Subcutaneous abdominal adipose tissue (tissue), 5 donors: ENCODE measurements around the gene GSE1.
A peak's percentile ranks its signal among the peaks of the same experiment; 100 is the strongest.

ENCODE experiments used
- H3K27ac ChIP-seq: one replicate; pipeline ENCODE4 v1.7.0; 2013; ENCODE audit warnings: low read depth, mild to moderate bottlenecking, inconsistent platforms, low read length, moderate library complexity
- H3K27me3 ChIP-seq, 5 donors: one replicate each; pipeline ENCODE4 v1.7.0; 2013; ENCODE audit warnings: low read length in 5 of 5, inconsistent platforms in 1 of 5; ENCODE audit not compliant: control insufficient read depth in 5 of 5, insufficient read depth in 4 of 5
- H3K36me3 ChIP-seq, 5 donors: one replicate each; pipeline ENCODE4 v1.7.0; 2013; ENCODE audit warnings: low read length in 5 of 5; ENCODE audit not compliant: control insufficient read depth in 5 of 5, insufficient read depth in 5 of 5
- H3K4me1 ChIP-seq, 5 donors: one replicate each; pipeline ENCODE4 v1.7.0; 2013; ENCODE audit warnings: low read length in 5 of 5, mild to moderate bottlenecking in 3 of 5, moderate library complexity in 1 of 5; ENCODE audit not compliant: control insufficient read depth in 5 of 5, insufficient read depth in 5 of 5
- H3K4me3 ChIP-seq, 5 donors: one replicate each; pipeline ENCODE4 v1.7.0; 2013; ENCODE audit warnings: low read length in 5 of 5, low read depth in 1 of 5
- H3K9ac ChIP-seq, 5 donors: one replicate each; pipeline ENCODE4 v1.7.0; 2013; ENCODE audit warnings: low read length in 5 of 5, mild to moderate bottlenecking in 4 of 5, moderate library complexity in 3 of 5
- H3K9me3 ChIP-seq, 5 donors: one replicate each; pipeline ENCODE4 v1.7.0; 2013; ENCODE audit warnings: low read length in 5 of 5; ENCODE audit not compliant: control insufficient read depth in 5 of 5
- donor health status: healthy.
- donor health status: healthy.
- donor health status: healthy.
- donor health status: healthy.
- donor health status: healthy.

Gene GSE1

DNA sequence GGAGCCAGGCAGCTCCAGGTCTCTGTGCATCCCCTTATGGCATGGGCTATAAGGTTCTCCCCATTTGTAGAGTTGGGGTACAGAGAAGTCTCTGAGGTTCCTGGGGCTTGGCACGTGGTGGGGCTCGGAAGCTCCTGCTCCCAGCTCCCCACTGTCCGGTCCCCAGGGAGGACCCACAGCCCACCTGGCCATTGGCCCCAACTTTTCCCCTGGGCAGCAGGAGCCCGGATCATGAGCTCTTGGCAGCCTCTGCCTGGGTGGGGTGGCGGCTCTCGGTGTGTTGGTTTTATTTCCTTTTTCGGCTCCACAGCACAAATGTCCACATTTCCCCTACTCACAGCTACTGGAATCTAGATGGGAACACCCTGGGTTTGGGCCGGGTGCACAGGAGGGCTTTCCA, 30.5 kb downstream of the GSE1 start:
- Histone ChIP-seq H3K36me3 (peaks cover 0 to 36% (median 22%) of the 10 kb centered on the region in 5 donors), H3K4me3 (no peak overlapping the region), H3K9me3 (no peaks in the 10 kb centered on the region), H3K27ac (no peak overlapping the region), H3K27me3 (no peaks in the 10 kb centered on the region), H3K9ac (no peak overlapping the region), H3K4me1 (peaks cover 0 to 50% (median 45%) of the 10 kb centered on the region in 5 donors)

DNA sequence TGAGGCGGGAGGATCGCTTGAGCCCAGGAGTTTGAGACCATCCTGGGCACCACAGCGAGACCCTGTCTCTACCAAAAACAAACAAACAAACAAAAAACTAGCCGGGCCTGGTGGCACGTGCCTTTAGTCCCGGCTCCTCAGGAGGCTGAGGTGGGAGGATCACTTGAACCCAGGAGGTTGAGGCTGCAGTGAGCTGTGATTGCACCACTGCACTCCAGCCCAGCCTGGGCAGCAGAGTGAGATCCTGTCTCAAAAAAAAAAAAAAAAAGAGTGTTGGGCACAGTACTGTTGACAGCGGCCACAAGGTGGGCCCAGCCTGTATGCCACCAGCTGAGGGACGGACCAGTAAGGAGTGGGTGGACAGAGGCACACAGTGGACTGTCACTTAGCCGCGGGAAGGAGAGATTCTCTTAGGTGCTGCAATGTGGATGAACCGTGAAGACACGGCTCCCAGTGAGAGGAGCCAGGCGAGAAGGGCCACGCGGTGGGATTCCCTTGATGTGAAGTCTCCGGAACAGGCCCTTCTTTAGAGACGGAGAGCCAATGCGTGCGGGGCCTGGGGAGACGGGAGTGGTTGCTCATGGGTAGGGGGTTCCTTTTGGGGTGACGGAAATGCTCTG, 31.1 kb downstream of the GSE1 start:
- no peaks in the 10 kb centered on the region for H3K27me3 ChIP-seq
- no peaks in the 10 kb centered on the region for H3K9me3 ChIP-seq
- H3K4me3 ChIP-seq: no peak overlapping the region
- H3K9ac ChIP-seq: no peak overlapping the region
- H3K36me3 ChIP-seq: peaks cover 0 to 42% (median 28%) of the 10 kb centered on the region in 5 donors
- no peak overlapping the region for H3K27ac ChIP-seq
- peaks cover 0 to 44% (median 40%) of the 10 kb centered on the region in 5 donors for H3K4me1 ChIP-seq

DNA sequence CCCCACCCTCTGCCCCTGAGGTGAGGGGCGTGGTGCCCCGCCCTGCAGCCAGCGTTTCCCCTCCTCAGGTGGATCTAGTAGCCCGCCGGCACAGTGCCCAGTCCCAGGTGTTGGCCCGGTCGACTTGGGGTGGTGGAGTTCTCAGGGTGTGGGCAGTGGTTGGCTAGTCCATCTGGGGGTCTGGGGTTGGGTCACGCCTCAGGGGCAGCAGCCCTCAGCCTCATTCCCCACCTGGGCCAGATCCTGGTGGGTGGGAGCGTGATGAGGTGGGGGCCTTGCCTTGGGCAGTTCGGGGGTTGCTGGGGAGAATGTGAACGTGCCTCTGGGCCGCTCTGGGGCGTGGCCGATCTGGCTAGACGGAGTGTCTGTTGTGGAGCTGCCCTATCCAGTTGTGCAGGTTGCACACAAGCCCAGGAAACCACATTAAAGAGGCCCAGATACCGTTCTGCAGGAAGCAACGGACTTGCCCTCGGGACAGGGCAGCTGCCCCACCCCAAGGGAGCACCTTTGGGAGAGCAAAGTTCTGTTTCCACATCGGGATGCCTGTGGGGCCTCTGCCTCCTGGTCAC, 32.0 kb downstream of the GSE1 start:
- Histone ChIP-seq H3K4me3 (no peak overlapping the region), H3K27me3 (no peaks in the 10 kb centered on the region), H3K36me3 (peaks cover 0 to 45% (median 37%) of the 10 kb centered on the region in 5 donors), H3K4me1 (peaks cover 0 to 38% (median 30%) of the 10 kb centered on the region in 5 donors), H3K9me3 (no peaks in the 10 kb centered on the region), H3K9ac (no peak overlapping the region), H3K27ac (no peak overlapping the region)

DNA sequence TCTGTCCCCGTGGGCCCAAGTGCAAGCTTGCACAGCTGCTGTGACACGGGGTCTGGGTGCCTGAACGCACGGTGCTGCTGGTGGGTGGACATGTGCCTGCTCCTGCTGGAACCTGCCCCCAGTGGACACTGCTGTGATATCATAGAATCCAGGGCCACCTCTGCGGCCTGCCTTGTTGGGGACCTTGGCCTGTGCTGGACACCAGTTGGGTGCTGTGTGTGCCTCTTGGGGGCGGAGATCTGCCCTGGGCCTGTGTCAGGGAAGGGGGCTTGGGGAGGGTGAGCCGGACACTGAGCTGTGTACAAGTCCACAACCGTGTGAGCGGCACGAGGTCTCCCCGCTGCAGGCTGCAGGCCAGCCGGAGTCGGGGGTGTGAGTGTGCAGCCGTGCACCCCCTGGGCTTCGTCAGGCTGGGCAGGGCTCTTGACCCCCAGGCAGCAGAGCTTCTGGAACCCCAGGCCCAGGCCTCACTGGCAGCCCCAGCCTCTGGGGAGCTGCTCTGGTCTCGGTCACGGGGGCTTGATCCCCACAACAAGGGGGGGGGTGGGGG, 33.3 kb downstream of the GSE1 start:
- Histone ChIP-seq H3K27me3 (no peaks in the 10 kb centered on the region), H3K27ac (no peak overlapping the region), H3K9me3 (no peaks in the 10 kb centered on the region), H3K4me3 (no peak overlapping the region), H3K9ac (no peak overlapping the region), H3K4me1 (peaks cover 0 to 34% (median 21%) of the 10 kb centered on the region in 5 donors), H3K36me3 (peaks cover 0 to 47% (median 33%) of the 10 kb centered on the region in 5 donors)

DNA sequence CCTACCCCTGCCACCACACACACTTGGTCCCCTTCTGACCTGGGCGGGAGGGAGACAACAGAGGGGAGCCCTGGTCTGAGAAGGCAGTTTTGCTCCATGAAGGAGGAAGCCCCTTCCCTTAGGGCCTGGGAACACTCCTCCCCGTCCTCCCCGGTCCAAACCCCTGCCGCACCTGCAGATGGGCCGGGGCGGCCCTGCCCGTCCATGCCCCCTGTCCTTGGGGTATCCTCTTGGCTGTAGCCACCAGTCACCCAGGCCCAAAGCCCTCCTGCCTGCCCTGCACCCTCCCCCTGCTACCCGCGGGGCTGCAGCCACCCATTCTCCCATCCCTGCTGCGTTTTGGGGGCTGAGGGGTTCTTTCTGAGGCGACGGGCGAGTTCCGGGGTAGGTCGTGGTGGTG, 33.9 kb downstream of the GSE1 start:
- H3K9me3 ChIP-seq: no peaks in the 10 kb centered on the region
- peaks cover 0 to 34% (median 21%) of the 10 kb centered on the region in 5 donors for H3K4me1 ChIP-seq
- no peaks in the 10 kb centered on the region for H3K27me3 ChIP-seq
- H3K27ac ChIP-seq: no peak overlapping the region
- no peak overlapping the region for H3K4me3 ChIP-seq
- H3K9ac ChIP-seq: no peak overlapping the region
- peaks cover 0 to 47% (median 33%) of the 10 kb centered on the region in 5 donors for H3K36me3 ChIP-seq

DNA sequence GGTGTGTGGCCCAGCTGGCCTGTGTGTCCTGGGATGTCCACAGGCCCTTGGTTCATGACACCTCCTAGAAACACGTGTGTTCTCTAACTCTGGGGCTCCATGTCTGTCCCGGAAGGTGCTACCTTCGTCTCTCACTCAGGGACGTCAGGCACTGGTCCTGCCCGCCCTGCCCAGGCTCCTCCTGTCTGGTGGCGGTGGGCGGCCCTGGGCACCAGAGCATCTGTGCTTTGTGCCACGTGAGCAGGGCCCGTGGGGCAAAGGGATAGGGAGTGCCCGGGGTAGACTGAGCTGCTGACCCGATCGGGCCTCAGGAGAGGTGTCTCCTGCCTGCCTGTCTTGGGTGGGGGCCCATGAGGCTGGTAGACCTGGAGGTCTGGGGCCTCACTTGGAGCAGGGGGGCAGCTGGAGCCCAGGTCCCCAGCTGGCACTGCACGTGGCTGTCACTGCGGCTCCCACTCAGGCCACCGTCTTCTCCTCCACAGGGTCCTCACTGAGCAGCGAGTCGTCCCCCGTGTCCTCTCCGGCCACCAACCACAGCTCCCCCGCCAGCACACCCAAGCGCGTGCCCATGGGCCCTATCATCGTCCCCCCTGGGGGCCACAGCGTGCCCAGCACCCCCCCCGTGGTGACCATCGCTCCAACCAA, 35.1 kb downstream of the GSE1 start:
- H3K36me3 ChIP-seq: peaks cover 0 to 43% (median 33%) of the 10 kb centered on the region in 5 donors
- no peaks in the 10 kb centered on the region for H3K9me3 ChIP-seq
- no peak overlapping the region for H3K27ac ChIP-seq
- H3K27me3 ChIP-seq: no peaks in the 10 kb centered on the region
- H3K4me1 ChIP-seq: peaks cover 0 to 42% (median 18%) of the 10 kb centered on the region in 5 donors
- no peak overlapping the region for H3K4me3 ChIP-seq
- no peak overlapping the region for H3K9ac ChIP-seq

DNA sequence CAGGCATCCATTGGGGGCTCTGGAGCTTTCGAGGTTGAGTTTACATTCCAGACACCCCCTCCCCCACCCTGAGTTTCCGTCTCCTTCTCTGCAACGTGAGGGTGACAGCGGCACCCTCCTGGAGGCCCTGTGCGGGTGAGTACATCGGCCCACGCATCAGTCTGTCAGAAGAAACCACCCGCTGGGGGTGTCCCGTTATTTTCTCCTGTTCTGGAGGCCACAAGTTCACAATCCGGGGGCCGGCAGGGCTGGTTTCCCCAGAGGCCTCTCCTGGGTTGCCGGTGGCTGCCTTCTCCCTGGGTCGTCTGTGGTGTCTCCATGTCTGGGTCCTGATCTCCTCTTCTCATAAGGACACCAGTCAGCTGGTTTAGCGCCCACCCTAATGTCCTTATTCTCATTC, 35.7 kb downstream of the GSE1 start:
- Histone ChIP-seq H3K36me3 (peaks cover 0 to 49% (median 35%) of the 10 kb centered on the region in 5 donors), H3K27me3 (no peaks in the 10 kb centered on the region), H3K27ac (no peak overlapping the region), H3K9ac (peak overlapping the region in 1 of 5 donors; percentile 35), H3K4me1 (peaks cover 0 to 43% (median 16%) of the 10 kb centered on the region in 5 donors), H3K9me3 (no peaks in the 10 kb centered on the region), H3K4me3 (no peak overlapping the region)

DNA sequence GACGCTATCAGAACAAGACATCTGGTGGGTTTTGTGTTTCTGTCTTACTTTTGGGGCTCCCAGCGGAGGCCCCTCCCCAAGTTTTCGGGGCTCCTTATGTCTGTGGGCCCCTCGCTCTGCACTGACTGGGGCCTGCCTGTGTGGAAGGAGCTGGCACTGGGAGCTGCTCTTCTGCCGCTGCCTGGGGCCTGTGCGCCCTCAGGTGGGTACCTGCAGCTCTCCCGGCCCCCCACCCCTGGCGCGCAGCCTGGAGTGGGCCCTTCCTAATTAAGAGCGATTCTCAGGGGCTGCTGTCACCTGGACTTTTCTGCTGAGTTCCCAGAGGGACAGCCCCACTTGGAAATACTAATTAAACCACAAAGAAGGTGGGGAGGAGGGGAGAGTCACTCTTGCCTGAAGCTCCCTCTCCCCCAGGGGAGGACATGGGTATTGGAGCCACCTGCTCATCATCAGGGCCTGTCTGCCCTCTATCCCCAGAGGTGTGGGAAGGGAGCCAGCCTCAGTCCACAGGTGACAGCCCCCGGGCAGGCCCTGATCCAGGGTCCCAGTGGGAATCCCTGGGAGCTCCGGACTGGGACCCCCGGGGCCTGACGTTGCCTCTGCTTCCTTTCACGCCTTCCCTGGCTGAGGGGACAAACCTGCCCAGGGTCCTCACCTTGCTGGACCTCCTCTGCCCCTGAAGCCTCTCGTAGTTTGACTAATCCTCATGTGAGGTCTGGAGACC, 36.5 kb downstream of the GSE1 start:
- peaks cover 0 to 43% (median 15%) of the 10 kb centered on the region in 5 donors for H3K4me1 ChIP-seq
- no peak overlapping the region for H3K4me3 ChIP-seq
- peaks cover 0 to 57% (median 43%) of the 10 kb centered on the region in 5 donors for H3K36me3 ChIP-seq
- H3K9me3 ChIP-seq: no peaks in the 10 kb centered on the region
- no peak overlapping the region for H3K27ac ChIP-seq
- H3K9ac ChIP-seq: no peak overlapping the region
- no peaks in the 10 kb centered on the region for H3K27me3 ChIP-seq

DNA sequence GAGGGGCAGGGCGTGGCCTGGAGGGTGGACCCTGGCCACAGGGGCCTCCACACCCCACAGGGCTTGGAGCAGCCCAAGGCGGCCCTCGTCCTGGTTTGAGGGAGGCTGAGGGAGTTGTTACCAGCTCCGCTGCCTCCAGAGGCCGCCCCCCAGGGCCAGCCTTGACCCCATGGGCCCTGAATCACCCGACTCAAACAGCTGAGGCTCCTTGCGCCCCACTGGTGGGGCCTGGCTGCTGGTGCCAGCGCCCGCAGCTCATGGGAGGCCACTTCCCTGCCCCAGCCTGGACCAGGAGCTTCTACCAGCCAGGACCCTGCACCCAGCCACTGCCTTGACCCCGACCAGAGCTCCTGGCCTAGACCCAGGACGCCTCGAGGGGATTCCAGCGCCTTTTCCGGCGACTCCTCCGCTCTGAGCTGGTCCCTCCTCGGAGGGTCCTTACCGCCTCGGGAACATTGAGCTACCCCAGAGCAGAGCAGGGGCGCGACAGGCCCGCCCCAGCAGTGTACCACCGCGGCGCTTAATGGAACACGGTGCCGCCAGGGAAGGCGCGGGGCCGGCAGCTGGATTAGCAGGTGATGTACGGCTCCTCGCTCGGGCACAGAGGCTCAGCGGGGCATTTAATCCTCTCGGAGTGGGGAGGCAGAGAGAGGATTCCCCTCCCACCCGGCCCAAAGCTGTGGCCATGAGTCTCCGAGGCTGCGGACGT, 37.2 kb downstream of the GSE1 start:
- H3K4me3 ChIP-seq: no peak overlapping the region
- H3K27ac ChIP-seq: no peak overlapping the region

More for the DNA sequence above, 37.2 kb downstream of the GSE1 start:
- H3K27me3 ChIP-seq: no peaks in the 10 kb centered on the region
- peaks cover 0 to 61% (median 50%) of the 10 kb centered on the region in 5 donors for H3K36me3 ChIP-seq
- peaks cover 0 to 49% (median 15%) of the 10 kb centered on the region in 5 donors for H3K4me1 ChIP-seq
- H3K9ac ChIP-seq: no peak overlapping the region
- no peaks in the 10 kb centered on the region for H3K9me3 ChIP-seq
